Loucy (cell line): ENCODE data around the gene FARP1.

ENCODE experiments used
- CTCF ChIP-seq: fragments of 200-600 bp; sonication (generic); conservative IDR thresholded peaks from 2 replicates; pipeline ENCODE4 v1.5.1; 2014; ENCODE audit warnings: mild to moderate bottlenecking, antibody characterized with exemption, low read length
- EZH2phosphoT487 ChIP-seq: fragments of 200-600 bp; IDR thresholded peaks from 2 replicates; pipeline ENCODE4 v1.6.1; 2018; ENCODE audit warnings: antibody characterized with exemption, mild to moderate bottlenecking, moderate library complexity, borderline replicate concordance

GRCh38 chr13:98427331-98427995 is 284.6 kb downstream of the FARP1 start:
- TF ChIP-seq EZH2phosphoT487 (no peak), CTCF (no peak)
